K562 (cell line): ENCODE results near the gene TREH. TPM values are rescaled to one million over a fixed set of nuclear protein-coding genes. Genes with fewer than 3 reads are reported as not detected.
A peak's percentile ranks its signal among the peaks of the same experiment; 100 is the strongest.

ENCODE experiments used
- CEBPG ChIP-seq, 3 experiments: fragments of 200-800 bp in 1 of 3; sonication (Bioruptor generic) in 1 of 3; sonication (generic) in 1 of 3; formaldehyde crosslinking in 1 of 3; IDR thresholded peaks in 2 of 3; conservative IDR thresholded peaks in 1 of 3; 2 replicates each; pipeline versions ENCODE4 v1.6.1 to v1.8.0; 2016 to 2022; ENCODE audit warnings: missing compliant biosample characterization in 2 of 3, missing genetic modification characterization in 2 of 3, mild to moderate bottlenecking in 1 of 3, missing genetic modification reagents in 1 of 3
- E2F4 ChIP-seq: sonication (generic); formaldehyde crosslinking; IDR thresholded peaks from 2 replicates; pipeline ENCODE4 v1.8.0; 2022; ENCODE audit warnings: mild to moderate bottlenecking, low read depth, missing genetic modification reagents
- MIER1 ChIP-seq: fragments of 450-650 bp; IDR thresholded peaks from 2 replicates; pipeline ENCODE4 v1.6.1; 2016; ENCODE audit warnings: antibody characterized with exemption, mild to moderate bottlenecking, low read depth
- MTA3 ChIP-seq: fragments of 450-650 bp; formaldehyde crosslinking; IDR thresholded peaks from 2 replicates; pipeline ENCODE4 v1.6.1; 2017; ENCODE audit warnings: mild to moderate bottlenecking, borderline replicate concordance
- POLR2AphosphoS5 ChIP-seq: IDR thresholded peaks from 2 replicates; pipeline ENCODE4 v1.6.1; 2011; ENCODE audit warnings: mild to moderate bottlenecking, low read depth, low read length, moderate library complexity; ENCODE audit not compliant: control insufficient read depth, insufficient read depth
- RBM25 ChIP-seq: fragments of 200-400 bp; formaldehyde crosslinking; IDR thresholded peaks from 2 replicates; pipeline ENCODE4 v1.6.1; 2018; ENCODE audit warnings: low read length, low read depth, moderate library complexity; ENCODE audit not compliant: severe bottlenecking
- REST ChIP-seq, 2 experiments: fragments of 450-650 bp; formaldehyde crosslinking in 1 of 2; IDR thresholded peaks; 2 replicates each; pipeline versions ENCODE4 v1.4.0 to v1.6.1; 2014 to 2020; ENCODE audit warnings: mild to moderate bottlenecking in 2 of 2, borderline replicate concordance in 1 of 2, low read depth in 1 of 2
- RHOXF2B ChIP-seq: fragments of 250-450 bp; sonication (Bioruptor Pico); conservative IDR thresholded peaks from 2 replicates; pipeline ENCODE4 v1.5.1; 2021
- SAFB ChIP-seq: fragments of 200-400 bp; formaldehyde crosslinking; IDR thresholded peaks from 2 replicates; pipeline ENCODE4 v1.6.1; 2017; ENCODE audit warnings: low read depth, low read length, borderline replicate concordance
- SETDB1 ChIP-seq: IDR thresholded peaks from one replicate; pipeline ENCODE4 v1.6.1; 2012; ENCODE audit warnings: low read length, control low read depth, inconsistent platforms
- TBP ChIP-seq: optimal IDR thresholded peaks from 2 replicates; pipeline ENCODE3; 2011; ENCODE audit warnings: low read depth, low read length, improper control_type of control experiment
- TCF15 ChIP-seq: fragments of 250-450 bp; sonication (Bioruptor Pico); IDR thresholded peaks from 2 replicates; pipeline ENCODE4 v1.8.0; 2022; ENCODE audit warnings: moderate library complexity, mild to moderate bottlenecking, inconsistent platforms
- TFAP4 ChIP-seq: sonication (generic); formaldehyde crosslinking; IDR thresholded peaks from 2 replicates; pipeline ENCODE4 v1.8.0; 2022; ENCODE audit warnings: missing genetic modification reagents, mild to moderate bottlenecking, moderate library complexity, borderline replicate concordance
- polyA plus RNA-seq, 8 experiments: library from polyadenylated mRNA; depleted of rRNA in 4 of 8; stranded (reverse) in 5 of 8; unstranded in 3 of 8; fragments of >200 nt; fragmentation: Nextera tagmentation in 2 of 8; fragmentation: Illumina TruSeq in 1 of 8; extraction: Ambion mirVana in 2 of 8; extraction: Trizol in 1 of 8; gene quantifications; 2 replicates each; pipeline versions ENCODE4 v1.2.1 to v1.2.3, GENCODE V29; 2011 to 2014; ENCODE audit warnings: inconsistent platforms in 1 of 8, missing spikeins in 1 of 8
- total RNA-seq, 7 experiments: library from RNA; depleted of rRNA in 6 of 7; stranded (reverse); fragments of >200 nt in 6 of 7; fragmentation: Illumina TruSeq in 2 of 7; extraction: Trizol in 2 of 7; gene quantifications; 2 replicates each; pipeline versions ENCODE4 v1.2.1 to v1.2.3, GENCODE V29; 2011 to 2021; ENCODE audit warnings: low replicate concordance in 1 of 7

The TREH gene
- total and polyA plus RNA-seq, 9 of the 15 experiments (the other 6 are each of a cell fraction or from before 2014, with no cell fraction given) = 0.09 to 0.20 (median 0.11) TPM; not detected in 6

- TF ChIP-seq REST (IDR thresholded peaks at IDR 0.05; ENCODE audit: borderline replicate concordance) = no peak
- peak; percentile 48; the same call in 1 of the 2 replicates for TF ChIP-seq REST (CRISPR knock-in tag; IDR thresholded peaks at IDR 0.05; ENCODE audit: low read depth)
- TF ChIP-seq MTA3 = peak; percentile 84; the same call in 1 of the 2 replicates
- TF ChIP-seq TCF15 (CRISPR knock-in tag) = no peak
- no peak for TF ChIP-seq RBM25
- peak; percentile 97 for TF ChIP-seq SAFB
- TF ChIP-seq E2F4 (CRISPR knock-in tag) = no peak
- peak; percentile 64 for TF ChIP-seq TBP
- peak; percentile 71 for TF ChIP-seq TFAP4 (CRISPR knock-in tag)
- TF ChIP-seq RHOXF2B (CRISPR knock-in tag) = no peak
- TF ChIP-seq POLR2AphosphoS5 = peak; percentile 59; the same call in 1 of the 2 replicates
- peak; percentile 72; the same call in 1 of the 2 replicates for TF ChIP-seq MIER1
- no peak for TF ChIP-seq CEBPG (CRISPR knock-in tag; IDR thresholded peaks at IDR 0.05)
- TF ChIP-seq CEBPG (tag; conservative IDR thresholded peaks at IDR 0.05 in 1 of 2, IDR thresholded peaks at IDR 0.05 in 1 of 2) = no peak
- no peak for TF ChIP-seq SETDB1
These were observed 70.9 kb downstream of the TREH start (continued) for GRCh38 chr11:118608360-118609227.
